H1 (cell line): ENCODE data around the gene PSMD13. TPM values are rescaled to one million over a fixed set of nuclear protein-coding genes. Genes with fewer than 3 reads are reported as not detected.

Source experiments
- CTCF ChIA-PET: fragments of 300-600 bp; sonication (Branson Sonifier 250); formaldehyde crosslinking; loops from one replicate; lab custom pipeline; 2021; ENCODE audit not compliant: partially characterized antibody; lab: Charles Lee
- POLR2A ChIA-PET: fragments of 300-600 bp; sonication (Branson Sonifier 250); formaldehyde crosslinking; loops from one replicate; lab custom pipeline; 2021; ENCODE audit warnings: inconsistent platforms; ENCODE audit not compliant: partially characterized antibody; lab: Charles Lee
- DNase-seq, 2 experiments: peaks; one replicate each; pipeline versions ENCODE4 v3.0.0 to v3.0.0-alpha.2; 2010 to 2022; ENCODE audit warnings: low spot score in 2 of 2, low read depth in 1 of 2, mixed read lengths in 1 of 2
- FAIRE-seq: peaks from 2 replicates; lab custom pipeline; 2011; peaks lifted over from hg19 to GRCh38; lab: Jason Lieb, UNC
- H2AFZ ChIP-seq: 2 replicates; pipeline ENCODE4 v1.8.1; 2012; ENCODE audit warnings: low read length, inconsistent platforms
- H2AK5ac ChIP-seq: 2 replicates; pipeline ENCODE4 v1.6.1; 2013; ENCODE audit warnings: low read depth, low read length
- H2BK120ac ChIP-seq: replicated peaks from 2 replicates; pipeline ENCODE3; 2013; ENCODE audit warnings: low read depth, low read length, inconsistent platforms
- H2BK12ac ChIP-seq: 2 replicates; pipeline ENCODE4 v1.6.1; 2013; ENCODE audit warnings: low read depth, low read length
- H2BK15ac ChIP-seq: 2 replicates; pipeline ENCODE4 v1.6.1; 2013; ENCODE audit warnings: low read length
- H2BK20ac ChIP-seq: 2 replicates; pipeline ENCODE4 v1.6.1; 2013; ENCODE audit warnings: low read length
- H2BK5ac ChIP-seq: 2 replicates; pipeline ENCODE4 v1.6.1; 2013; ENCODE audit warnings: low read depth, low read length
- H3K14ac ChIP-seq: 2 replicates; pipeline ENCODE4 v1.6.1; 2013; ENCODE audit warnings: inconsistent platforms; ENCODE audit not compliant: insufficient read length
- H3K18ac ChIP-seq: 2 replicates; pipeline ENCODE4 v1.6.1; 2013; ENCODE audit warnings: low read length; ENCODE audit errors: extremely low read depth
- H3K23ac ChIP-seq: 2 replicates; pipeline ENCODE4 v1.6.1; 2013; ENCODE audit warnings: inconsistent platforms; ENCODE audit not compliant: insufficient read length
- H3K23me2 ChIP-seq: 2 replicates; pipeline ENCODE4 v1.6.1; 2013; ENCODE audit warnings: low read depth, low read length
- H3K27ac ChIP-seq: 2 replicates; pipeline ENCODE4 v1.6.1; 2011; ENCODE audit warnings: low read depth, low read length, inconsistent platforms
- H3K27me3 ChIP-seq, 4 experiments: replicated peaks in 1 of 4; 1 replicate in 1 of 4; 2 replicates in 3 of 4; pipeline versions ENCODE4 v1.6.1 to v1.8.1; 2011 to 2013; ENCODE audit warnings: low read length in 3 of 4, mild to moderate bottlenecking in 3 of 4, inconsistent platforms in 2 of 4, mixed read lengths in 2 of 4, moderate library complexity in 1 of 4; ENCODE audit not compliant: control insufficient read depth in 3 of 4, insufficient read depth in 3 of 4; ENCODE audit errors: extremely low read depth in 1 of 4
- H3K36me3 ChIP-seq, 4 experiments: 2 replicates each; pipeline versions ENCODE4 v1.6.1 to v1.8.1; 2011 to 2013; ENCODE audit warnings: mild to moderate bottlenecking in 4 of 4, low read length in 3 of 4, moderate library complexity in 2 of 4, control low read depth in 1 of 4, inconsistent platforms in 1 of 4; ENCODE audit not compliant: insufficient read depth in 4 of 4, control insufficient read depth in 2 of 4
- H3K4ac ChIP-seq: replicated peaks from 2 replicates; pipeline ENCODE3; 2013; ENCODE audit warnings: low read length, low read depth, mixed read lengths, inconsistent platforms; ENCODE audit not compliant: insufficient read length
- H3K4me1 ChIP-seq, 4 experiments: replicated peaks in 1 of 4; 1 replicate in 1 of 4; 2 replicates in 3 of 4; pipeline versions ENCODE4 v1.6.1 to v1.8.1; 2011 to 2013; ENCODE audit warnings: low read length in 3 of 4, inconsistent platforms in 2 of 4, mixed read lengths in 1 of 4; ENCODE audit not compliant: insufficient read depth in 4 of 4, control insufficient read depth in 3 of 4
- H3K4me2 ChIP-seq, 2 experiments: 2 replicates each; pipeline versions ENCODE4 v1.6.1 to v1.8.1; 2011 to 2013; ENCODE audit warnings: low read depth in 2 of 2, low read length in 2 of 2, control low read depth in 1 of 2, inconsistent platforms in 1 of 2, mild to moderate bottlenecking in 1 of 2; ENCODE audit not compliant: insufficient read depth in 1 of 2
- H3K4me3 ChIP-seq, 4 experiments: fragments of 200-600, 300-600 bp in 1 of 4; sonication (generic), shearing (Covaris generic), sonication (Bioruptor Twin) in 1 of 4; 2 replicates each; pipeline versions ENCODE4 v1.5.1 to v1.8.1; 2011 to 2016; ENCODE audit warnings: low read length in 4 of 4, low read depth in 3 of 4, control low read depth in 2 of 4, inconsistent platforms in 2 of 4, mild to moderate bottlenecking in 2 of 4, mixed read lengths in 1 of 4, moderate library complexity in 1 of 4; ENCODE audit not compliant: insufficient read depth in 2 of 4; ENCODE audit errors: extremely low read depth in 1 of 4
- H3K56ac ChIP-seq: replicated peaks from 2 replicates; pipeline ENCODE3; 2013; ENCODE audit warnings: low read depth, mild to moderate bottlenecking, mixed read lengths, low read length, inconsistent platforms; ENCODE audit not compliant: insufficient read length
- H3K79me1 ChIP-seq: 2 replicates; pipeline ENCODE4 v1.6.1; 2013; ENCODE audit warnings: low read depth, low read length, control low read depth
- H3K79me2 ChIP-seq, 2 experiments: 2 replicates each; pipeline versions ENCODE4 v1.6.1 to v1.8.1; 2012 to 2013; ENCODE audit warnings: low read length in 2 of 2, mild to moderate bottlenecking in 2 of 2, inconsistent platforms in 1 of 2; ENCODE audit not compliant: insufficient read depth in 2 of 2, control insufficient read depth in 1 of 2
- H3K9ac ChIP-seq, 4 experiments: replicated peaks in 1 of 4; 1 replicate in 1 of 4; 2 replicates in 3 of 4; pipeline versions ENCODE4 v1.6.1 to v1.8.1; 2011 to 2013; ENCODE audit warnings: low read depth in 3 of 4, low read length in 3 of 4, control low read depth in 2 of 4, mild to moderate bottlenecking in 2 of 4, moderate library complexity in 2 of 4, inconsistent platforms in 1 of 4; ENCODE audit errors: extremely low read depth in 1 of 4
- H3K9me3 ChIP-seq, 2 experiments: 2 replicates each; pipeline versions ENCODE4 v1.6.1 to v1.8.1; 2012 to 2013; ENCODE audit warnings: mild to moderate bottlenecking in 2 of 2, moderate library complexity in 2 of 2, control low read depth in 1 of 2, inconsistent platforms in 1 of 2, low read depth in 1 of 2, low read length in 1 of 2, mixed read lengths in 1 of 2; ENCODE audit not compliant: insufficient read depth in 2 of 2
- H4K20me1 ChIP-seq, 2 experiments: replicated peaks in 1 of 2; 2 replicates each; pipeline versions ENCODE3 to v1.8.1; 2011 to 2013; ENCODE audit warnings: inconsistent platforms in 2 of 2, low read length in 2 of 2, mild to moderate bottlenecking in 1 of 2; ENCODE audit not compliant: insufficient read depth in 2 of 2, control insufficient read depth in 1 of 2
- H4K5ac ChIP-seq: 2 replicates; pipeline ENCODE4 v1.6.1; 2013; ENCODE audit warnings: low read length, low read depth, mixed read lengths, inconsistent platforms; ENCODE audit not compliant: insufficient read length
- H4K8ac ChIP-seq: 2 replicates; pipeline ENCODE4 v1.8.0; 2013; ENCODE audit warnings: mild to moderate bottlenecking, moderate library complexity, low read length, inconsistent platforms; ENCODE audit not compliant: insufficient read depth; ENCODE audit errors: extremely low read depth
- H4K91ac ChIP-seq: replicated peaks from 2 replicates; pipeline ENCODE3; 2013; ENCODE audit warnings: low read length, mixed read lengths, inconsistent platforms; ENCODE audit not compliant: insufficient read length
- BCL11A ChIP-seq, 2 experiments: IDR thresholded peaks; one replicate each; pipeline ENCODE4 v1.6.1; 2011; ENCODE audit warnings: low read depth in 2 of 2, low read length in 2 of 2, mild to moderate bottlenecking in 2 of 2
- BRCA1 ChIP-seq: IDR thresholded peaks from 2 replicates; pipeline ENCODE4 v1.6.1; 2012; ENCODE audit warnings: low read depth, low read length, improper control_type of control experiment
- EZH2 ChIP-seq: fragments of 200-600 bp; sonication (generic); IDR thresholded peaks from 2 replicates; pipeline ENCODE4 v1.7.1; 2012; ENCODE audit warnings: low read depth, mild to moderate bottlenecking, moderate library complexity, low read length, inconsistent platforms; ENCODE audit not compliant: severe bottlenecking
- NANOG ChIP-seq: IDR thresholded peaks from 2 replicates; pipeline ENCODE4 v1.6.1; 2011; ENCODE audit warnings: low read length, low read depth, mild to moderate bottlenecking, inconsistent platforms; ENCODE audit not compliant: insufficient read depth, poor library complexity, severe bottlenecking
- SAP30 ChIP-seq: fragments of 300-600 bp; sonication (generic); IDR thresholded peaks from 2 replicates; pipeline ENCODE4 v1.7.1; 2012; ENCODE audit warnings: low read length, moderate library complexity, mild to moderate bottlenecking, inconsistent platforms; ENCODE audit not compliant: insufficient read depth, insufficient replicate concordance
- TBP ChIP-seq: IDR thresholded peaks from 2 replicates; pipeline ENCODE4 v1.6.1; 2011; ENCODE audit warnings: low read depth, low read length, improper control_type of control experiment
- WGBS, 2 experiments: shearing (Covaris generic) in 1 of 2; methylation state at CpG; one replicate each; pipeline versions ENCODE4 v1.1.6 to v1.1.7; 2013 to 2015; ENCODE audit warnings: low lambda C conversion rate in 2 of 2, mixed read lengths in 2 of 2, inconsistent platforms in 1 of 2, low coverage in 1 of 2, missing lambda C conversion rate in 1 of 2; ENCODE audit not compliant: insufficient replicate concordance in 2 of 2, insufficient coverage in 1 of 2, insufficient read length in 1 of 2; ENCODE audit errors: extremely low coverage in 1 of 2, missing lambda C conversion rate in 1 of 2; 5-methylcytosine and 5-hydroxymethylcytosine counted together
- polyA plus RNA-seq, 7 experiments: library from polyadenylated mRNA; depleted of rRNA in 3 of 7; stranded (reverse) in 5 of 7; unstranded in 2 of 7; fragments of >200 nt in 5 of 7; fragments of 200-250 nt in 2 of 7; gene quantifications; 1 replicate in 5 of 7; 2 replicates in 1 of 7; 4 replicates in 1 of 7; pipeline versions ENCODE4 v1.2.1 to v1.2.3, GENCODE V29; 2011 to 2013; ENCODE audit warnings: missing spikeins in 2 of 7, mixed read lengths in 2 of 7
- total RNA-seq: library from RNA; stranded (reverse); fragmentation: NEBNext Ultra II Directional; extraction: Animal tissue kit (Norgen Biotek cat#: 25700); gene quantifications from 2 replicates; pipeline ENCODE4 v1.2.1, GENCODE V29; 2021

Gene PSMD13
- total and polyA plus RNA-seq, 2 of the 8 experiments (the other 6 are each of a cell fraction or from before 2014, with no cell fraction given) = 121 to 141 TPM

DNA sequence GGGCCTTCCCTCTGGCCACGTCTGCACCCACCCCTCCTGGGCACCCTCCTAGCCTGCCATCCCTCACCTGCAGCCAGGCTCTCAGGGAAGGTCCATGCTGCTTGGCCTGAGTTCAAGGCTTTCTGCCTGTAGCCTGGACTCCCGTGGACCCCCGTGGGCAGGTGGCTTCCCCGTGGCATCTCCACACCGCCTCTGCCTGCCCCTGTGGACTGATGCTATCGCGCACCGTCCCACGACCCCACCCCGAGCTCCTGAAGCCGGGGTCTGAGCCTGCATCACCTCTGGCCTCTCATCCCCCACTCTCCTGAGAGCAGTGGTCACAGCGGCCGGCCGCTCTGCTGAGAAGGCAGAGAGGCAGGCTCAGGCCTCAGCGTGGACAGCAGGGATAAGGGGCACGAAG is 58.0 kb downstream of the PSMD13 start:
- Histone ChIP-seq H3K4me3 (no peak overlapping the region), H3K79me2 (no peaks in the 10 kb centered on the region), H2BK5ac (no peak overlapping the region), H3K14ac (no peak overlapping the region), H3K27ac (no peak overlapping the region), H3K27me3 (no peaks in the 10 kb centered on the region), H2AFZ (no peak overlapping the region), H2BK15ac (no peak overlapping the region), H4K91ac (no peak overlapping the region), H3K23ac (no peak overlapping the region), H4K5ac (no peak overlapping the region), H2BK20ac (no peak overlapping the region), H3K9ac (no peak overlapping the region), H4K20me1 (no peaks in the 10 kb centered on the region), H3K4ac (no peak overlapping the region), H3K4me1 (peaks cover 0 to 34% (median 21%) of the 10 kb centered on the region in 4 experiments; a peak in 6 of 7 replicates), H3K79me1 (0 out of 2 replicates have a peak, but pooled peaks cover 2% of the 10 kb centered on the region), H3K4me2 (no peak overlapping the region), H2BK120ac (no peak overlapping the region), H2AK5ac (no peak overlapping the region), H4K8ac (no peak overlapping the region), H3K9me3 (no peaks in the 10 kb centered on the region), H3K56ac (no peak overlapping the region), H3K18ac (no peak overlapping the region), H3K36me3 (peaks cover 3 to 30% (median 15%) of the 10 kb centered on the region in 4 experiments; a peak in 6 of 8 replicates), H3K23me2 (no peaks in the 10 kb centered on the region), H2BK12ac (no peak overlapping the region)
- POLR2A ChIA-PET = interaction anchor here (0.6 to 3.0 kb wide), 7 partner anchors 10 to 514 kb away, joined by 3 to 17 read pairs (median 3); no protein-coding TSS in a partner anchor
- no peak for DNase-seq
- 95% methylated on average over 16 of the region's 16 CpGs; no CpG with 5 or more reads in 1 of the 2 experiments for WGBS, 2 experiments
- FAIRE-seq = no peak
- CTCF ChIA-PET = interaction anchor here (0.9 to 3.4 kb wide), 7 partner anchors 10 to 67 kb away, joined by 3 to 29 read pairs (median 5); partner anchors contain the start of gene IFITM2
- TF ChIP-seq EZH2 = no peak
- no peak for TF ChIP-seq BCL11A (IDR thresholded peaks at IDR 0.05; ENCODE audit: low read depth in 2 of 2, low read length in 2 of 2)
- no peak for TF ChIP-seq SAP30
- no peak for TF ChIP-seq TBP
- no peak for TF ChIP-seq BRCA1
- TF ChIP-seq NANOG = no peak
- TF ChIP-seq, all 59 proteins: peak for 0
